Stimulated activated memory B cell treated with anti-CD40 and anti-IgM and Interleukin-4, amounts not matched to agents 10 μg/mL and 1 μg/mL and 100 μg/mL, for 72 hours (primary cell): ENCODE measurements around the gene NCOA1.
"Not testable (repeated sequence)": the region's sequence is repeated elsewhere in the genome, so short reads cannot be mapped to it uniquely, and the experiment has no call there.

Source experiments
- ATAC-seq: fragments of 150-1000 bp; cut with Tn5 transposase; 2 replicates; pipeline ENCODE4 v1.10.0; 2021
- H3K27ac Mint-ChIP-seq: one replicate; pipeline ENCODE4 v1.8.0; 2022; ENCODE audit warnings: mild to moderate bottlenecking, mixed read lengths
- H3K27me3 Mint-ChIP-seq: one replicate; pipeline ENCODE4 v1.8.0; 2022; ENCODE audit warnings: mixed read lengths
- H3K36me3 Mint-ChIP-seq: one replicate; pipeline ENCODE4 v1.8.0; 2022; ENCODE audit warnings: mixed read lengths
- H3K4me1 Mint-ChIP-seq: one replicate; pipeline ENCODE4 v1.8.0; 2022; ENCODE audit warnings: mixed read lengths
- H3K4me3 Mint-ChIP-seq: one replicate; pipeline ENCODE4 v1.8.0; 2022; ENCODE audit warnings: mild to moderate bottlenecking, moderate library complexity, mixed read lengths
- H3K9me3 Mint-ChIP-seq: one replicate; pipeline ENCODE4 v1.8.0; 2022; ENCODE audit warnings: mixed read lengths

NCOA1 gene

GRCh38 chr2:24466871-24467870, 23.9 kb upstream of the NCOA1 start:
- no peak overlapping the region for H3K4me3 Mint-ChIP-seq
- H3K36me3 Mint-ChIP-seq: no peaks in the 10 kb centered on the region
- H3K9me3 Mint-ChIP-seq: no peaks in the 10 kb centered on the region
- H3K27me3 Mint-ChIP-seq: peaks cover 16% of the 10 kb centered on the region
- no peak overlapping the region for H3K27ac Mint-ChIP-seq
- peaks cover 6% of the 10 kb centered on the region for H3K4me1 Mint-ChIP-seq
- no peak for ATAC-seq

GRCh38 chr2:24468453-24468852, 22.6 kb upstream of the NCOA1 start:
- H3K4me3 Mint-ChIP-seq, H3K27ac Mint-ChIP-seq: not testable (repeated sequence)

DNA sequence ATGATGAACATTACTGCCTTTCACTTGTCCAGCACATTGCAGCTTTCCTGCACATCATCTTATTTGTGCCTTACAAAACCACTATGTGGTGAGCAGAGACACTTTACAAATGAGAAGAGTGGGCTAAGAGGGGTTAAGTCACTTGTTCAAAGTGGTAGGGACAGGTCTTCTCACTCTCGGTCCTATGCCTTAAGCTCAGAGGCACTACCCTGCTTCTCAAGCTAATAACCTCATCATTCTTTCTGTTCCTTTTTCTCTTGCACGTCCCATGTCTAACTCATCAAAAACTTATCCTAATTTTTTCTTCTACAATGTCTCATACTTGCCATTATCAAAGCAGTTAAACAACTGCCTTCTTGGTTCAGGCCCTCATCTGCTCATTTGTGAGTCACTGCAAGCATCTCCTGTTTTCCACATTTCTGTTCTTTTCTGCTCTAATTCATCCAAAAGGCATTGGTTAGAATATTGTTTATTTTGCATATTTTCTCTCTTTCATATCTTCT, 21.9 kb upstream of the NCOA1 start:
- no peaks in the 10 kb centered on the region for H3K9me3 Mint-ChIP-seq
- ATAC-seq: peak; percentile 59
- H3K36me3 Mint-ChIP-seq: no peaks in the 10 kb centered on the region
- no peak overlapping the region for H3K27ac Mint-ChIP-seq
- no peak overlapping the region for H3K4me3 Mint-ChIP-seq
- H3K27me3 Mint-ChIP-seq: no peaks in the 10 kb centered on the region
- no peaks in the 10 kb centered on the region for H3K4me1 Mint-ChIP-seq

More at GRCh38 chr2:24468453-24468852, 22.6 kb upstream of the NCOA1 start:
- not testable (repeated sequence) for ATAC-seq, H3K36me3 Mint-ChIP-seq, H3K4me1 Mint-ChIP-seq, H3K9me3 Mint-ChIP-seq, H3K27me3 Mint-ChIP-seq

GRCh38 chr2:24471662-24472061, 19.4 kb upstream of the NCOA1 start:
- no peak for ATAC-seq
- H3K9me3 Mint-ChIP-seq: no peaks in the 10 kb centered on the region
- H3K27ac Mint-ChIP-seq: no peak overlapping the region
- no peak overlapping the region for H3K4me3 Mint-ChIP-seq
- no peaks in the 10 kb centered on the region for H3K27me3 Mint-ChIP-seq
- H3K36me3 Mint-ChIP-seq: no peaks in the 10 kb centered on the region
- H3K4me1 Mint-ChIP-seq: no peaks in the 10 kb centered on the region

GRCh38 chr2:24472416-24472815, 18.6 kb upstream of the NCOA1 start:
- no peak overlapping the region for H3K27ac Mint-ChIP-seq
- ATAC-seq: no peak
- H3K4me1 Mint-ChIP-seq: no peaks in the 10 kb centered on the region
- no peaks in the 10 kb centered on the region for H3K27me3 Mint-ChIP-seq
- H3K9me3 Mint-ChIP-seq: no peaks in the 10 kb centered on the region
- H3K36me3 Mint-ChIP-seq: no peaks in the 10 kb centered on the region
- H3K4me3 Mint-ChIP-seq: no peak overlapping the region

DNA sequence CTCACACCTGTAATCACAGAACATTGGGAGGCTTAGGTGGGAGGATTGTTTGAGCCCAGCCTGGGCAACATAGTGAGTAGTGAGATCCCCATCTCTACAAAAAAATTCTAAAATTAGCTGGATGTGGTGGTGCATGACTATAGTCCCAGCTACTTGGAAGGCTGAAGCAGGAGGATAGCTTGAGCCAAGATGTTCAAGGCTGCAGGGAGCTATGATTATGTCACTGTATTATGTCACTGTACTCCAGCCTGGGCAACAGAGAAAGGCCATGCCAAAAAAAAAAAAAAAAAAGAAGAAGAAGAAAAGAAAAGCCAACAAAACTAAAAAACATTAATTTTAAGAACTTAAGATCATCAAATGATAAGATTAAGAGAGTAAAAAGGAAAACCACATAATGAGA, 17.4 kb upstream of the NCOA1 start:
- Mint-ChIP-seq H3K27ac (no peak overlapping the region), H3K27me3 (no peaks in the 10 kb centered on the region), H3K4me3 (no peak overlapping the region), H3K36me3 (no peaks in the 10 kb centered on the region), H3K9me3 (no peaks in the 10 kb centered on the region), H3K4me1 (no peaks in the 10 kb centered on the region)
- ATAC-seq: no peak

GRCh38 chr2:24474053-24474452, 17.0 kb upstream of the NCOA1 start:
- Mint-ChIP-seq H3K4me3 (no peak overlapping the region), H3K9me3 (no peaks in the 10 kb centered on the region), H3K4me1 (no peaks in the 10 kb centered on the region), H3K27me3 (no peaks in the 10 kb centered on the region), H3K36me3 (no peaks in the 10 kb centered on the region), H3K27ac (no peak overlapping the region)
- no peak for ATAC-seq

DNA sequence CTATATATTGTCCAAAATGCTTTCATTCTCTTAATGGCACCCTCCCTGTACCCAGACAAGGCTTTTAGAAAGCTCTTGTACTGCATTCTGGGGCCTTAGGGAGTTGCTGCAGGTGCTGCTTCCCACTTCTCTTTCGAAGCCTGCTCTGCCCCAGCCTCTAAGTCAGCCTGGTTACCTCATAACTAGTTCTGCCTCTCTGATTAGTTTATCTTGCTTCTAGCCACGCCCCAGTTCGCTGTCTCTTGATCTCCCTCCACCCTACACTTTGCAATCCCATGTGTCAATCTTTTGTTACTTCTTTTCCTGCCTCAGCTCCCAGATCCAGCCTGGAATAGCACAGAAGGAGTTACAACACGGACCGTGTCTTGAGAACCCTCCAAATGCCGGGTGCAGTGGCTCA, 13.8 kb upstream of the NCOA1 start:
- no peaks in the 10 kb centered on the region for H3K27me3 Mint-ChIP-seq
- no peaks in the 10 kb centered on the region for H3K36me3 Mint-ChIP-seq
- H3K27ac Mint-ChIP-seq: no peak overlapping the region
- ATAC-seq: no peak
- no peaks in the 10 kb centered on the region for H3K4me1 Mint-ChIP-seq
- H3K9me3 Mint-ChIP-seq: peaks cover 3% of the 10 kb centered on the region
- no peak overlapping the region for H3K4me3 Mint-ChIP-seq

GRCh38 chr2:24478243-24478642, 12.8 kb upstream of the NCOA1 start:
- H3K9me3 Mint-ChIP-seq: peaks cover 3% of the 10 kb centered on the region
- H3K4me1 Mint-ChIP-seq: no peaks in the 10 kb centered on the region
- H3K36me3 Mint-ChIP-seq: no peaks in the 10 kb centered on the region
- H3K27me3 Mint-ChIP-seq: no peaks in the 10 kb centered on the region
- no peak overlapping the region for H3K27ac Mint-ChIP-seq
- H3K4me3 Mint-ChIP-seq: no peak overlapping the region
- no peak for ATAC-seq

DNA sequence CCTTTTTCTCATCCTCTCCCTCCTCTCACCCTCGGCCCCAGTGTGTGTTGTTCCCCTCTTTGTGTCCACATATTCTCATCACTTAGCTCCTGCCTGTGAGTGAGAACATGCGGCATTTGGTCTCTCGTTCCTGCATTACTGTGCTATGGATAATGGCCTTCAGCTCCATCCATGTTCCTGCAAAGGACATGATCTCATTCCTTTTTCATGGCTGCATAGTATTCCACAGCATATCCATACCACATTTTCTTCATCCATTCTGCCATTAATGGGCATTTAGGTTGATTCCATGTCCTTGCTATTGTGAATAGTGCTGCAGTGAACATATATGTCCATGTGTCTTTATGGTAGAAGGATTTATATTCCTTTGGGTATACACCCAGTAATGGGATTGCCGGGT, 10.8 kb upstream of the NCOA1 start:
- H3K9me3 Mint-ChIP-seq: peaks cover 3% of the 10 kb centered on the region
- H3K36me3 Mint-ChIP-seq: no peaks in the 10 kb centered on the region
- H3K4me1 Mint-ChIP-seq: no peaks in the 10 kb centered on the region
- H3K27ac Mint-ChIP-seq: no peak overlapping the region
- ATAC-seq: no peak
- no peak overlapping the region for H3K4me3 Mint-ChIP-seq
- H3K27me3 Mint-ChIP-seq: no peaks in the 10 kb centered on the region

DNA sequence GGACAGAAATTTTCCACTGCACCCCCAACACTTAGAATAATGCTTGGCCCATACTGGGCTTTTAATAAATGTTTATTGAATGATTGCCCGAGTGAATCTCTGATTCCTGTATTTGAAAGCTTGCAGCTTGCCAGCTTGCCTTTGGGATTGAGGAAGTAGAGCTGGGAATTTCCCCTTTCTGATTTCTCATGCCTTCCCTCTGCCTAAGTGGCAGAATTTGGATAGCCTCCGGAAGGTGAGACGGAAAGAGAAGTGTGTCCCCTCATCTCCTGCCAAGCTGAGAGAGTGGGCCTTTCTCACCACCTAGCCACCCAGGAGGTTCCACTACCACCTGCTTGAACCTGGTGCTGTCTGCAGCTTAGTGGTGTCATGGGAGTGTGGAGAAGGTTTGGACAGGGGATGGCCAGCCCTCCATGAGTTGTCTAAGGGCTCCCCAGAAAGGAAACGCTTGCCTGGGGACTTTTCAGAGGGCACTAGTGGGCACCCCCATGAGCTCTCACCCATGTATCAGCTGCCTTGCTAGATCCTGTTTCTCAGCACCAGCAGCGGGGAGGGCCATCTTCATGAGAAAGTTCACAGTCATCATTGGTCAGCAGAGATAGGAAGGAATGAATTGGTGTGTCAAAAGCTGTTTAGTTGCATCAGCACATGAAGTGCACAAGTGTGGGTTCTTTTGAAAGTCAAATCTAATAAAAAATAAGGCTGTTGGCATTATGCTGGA, 8.6 kb upstream of the NCOA1 start:
- Mint-ChIP-seq H3K4me1 (no peaks in the 10 kb centered on the region), H3K27me3 (no peaks in the 10 kb centered on the region), H3K9me3 (peaks cover 3% of the 10 kb centered on the region), H3K27ac (no peak overlapping the region), H3K4me3 (no peak overlapping the region), H3K36me3 (no peaks in the 10 kb centered on the region)
- ATAC-seq: no peak

GRCh38 chr2:24482972-24483300, 8.1 kb upstream of the NCOA1 start:
- Mint-ChIP-seq H3K27ac (no peak overlapping the region), H3K4me3 (no peak overlapping the region), H3K4me1 (no peaks in the 10 kb centered on the region), H3K9me3 (peaks cover 3% of the 10 kb centered on the region), H3K36me3 (no peaks in the 10 kb centered on the region), H3K27me3 (no peaks in the 10 kb centered on the region)
- ATAC-seq: no peak

GRCh38 chr2:24484677-24485076, 6.4 kb upstream of the NCOA1 start:
- not testable (repeated sequence) for H3K36me3 Mint-ChIP-seq, ATAC-seq, H3K4me3 Mint-ChIP-seq, H3K27me3 Mint-ChIP-seq, H3K27ac Mint-ChIP-seq, H3K9me3 Mint-ChIP-seq
- peaks cover 14% of the 10 kb centered on the region for H3K4me1 Mint-ChIP-seq

DNA sequence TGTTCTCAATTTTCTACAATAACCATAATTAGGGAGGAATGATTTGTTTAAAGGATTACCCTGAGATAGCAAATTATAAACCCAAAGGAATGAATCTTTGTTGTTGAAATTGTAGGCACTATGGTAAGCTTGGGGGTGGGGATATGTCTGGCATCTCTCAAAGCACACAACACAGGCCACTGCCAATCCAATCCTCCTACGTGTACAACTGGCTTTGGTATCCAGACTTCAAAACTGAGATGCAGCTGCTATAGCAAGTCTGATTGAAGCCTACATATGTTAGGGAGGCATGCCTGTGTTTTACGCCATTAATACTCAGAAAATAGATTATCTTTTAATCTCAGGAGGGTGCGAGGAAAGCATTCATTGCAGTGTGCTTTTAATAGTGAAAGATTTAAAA, 5.9 kb upstream of the NCOA1 start:
- Mint-ChIP-seq H3K4me3 (no peak overlapping the region), H3K27ac (no peak overlapping the region), H3K4me1 (peaks cover 19% of the 10 kb centered on the region), H3K27me3 (no peaks in the 10 kb centered on the region), H3K36me3 (no peaks in the 10 kb centered on the region), H3K9me3 (peaks cover 1% of the 10 kb centered on the region)
- ATAC-seq: no peak

DNA sequence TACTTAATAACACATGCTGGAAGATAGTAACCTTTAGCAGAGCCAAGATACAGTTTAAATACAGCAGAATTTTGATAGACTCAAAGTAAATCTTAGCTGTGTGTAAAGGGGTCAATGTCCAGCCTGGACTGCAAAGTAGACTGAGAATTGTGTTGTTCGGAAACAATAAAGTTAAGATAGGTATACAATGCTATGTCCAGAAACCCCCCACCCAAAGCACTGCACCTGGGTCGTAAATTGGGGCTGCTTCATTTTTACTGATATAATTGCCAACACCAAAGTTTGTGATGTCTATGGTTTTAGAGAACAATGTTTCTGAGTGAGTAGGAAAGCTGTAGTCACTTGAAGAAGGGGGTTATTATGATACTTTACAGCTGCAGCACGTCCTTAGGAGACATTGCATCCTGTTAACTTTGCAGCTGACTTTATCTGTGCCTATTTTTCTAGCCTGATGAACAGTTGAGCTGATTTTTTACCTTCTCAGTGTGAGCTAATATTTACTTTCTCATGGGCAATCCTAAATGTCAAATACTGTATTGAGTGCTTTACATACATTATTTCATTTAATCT, 4.3 kb upstream of the NCOA1 start:
- H3K36me3 Mint-ChIP-seq: no peaks in the 10 kb centered on the region
- no peaks in the 10 kb centered on the region for H3K9me3 Mint-ChIP-seq
- peaks cover 24% of the 10 kb centered on the region for H3K4me1 Mint-ChIP-seq

More for the DNA sequence above, 4.3 kb upstream of the NCOA1 start:
- H3K27ac Mint-ChIP-seq: no peak overlapping the region
- no peak overlapping the region for H3K4me3 Mint-ChIP-seq
- no peaks in the 10 kb centered on the region for H3K27me3 Mint-ChIP-seq
- ATAC-seq: no peak
